Measurements from ENCODE around the gene SS18.
"Not testable (repeated sequence)": the region's sequence is repeated elsewhere in the genome, so short reads cannot be mapped to it uniquely, and the experiment has no call there.

- TF ChIP-seq CTCF (conservative IDR thresholded peaks at IDR 0.05; ENCODE audit: low read depth, low read length); EZH2phosphoT487 (IDR thresholded peaks at IDR 0.05; ENCODE audit: borderline replicate concordance, low read length): not testable (repeated sequence)
Observed at GRCh38 chr18:26128192-26128591, 37.8 kb upstream of the SS18 start.
